ES-I3 (cell line): ENCODE data around the gene FRMD4A.
"Not testable (repeated sequence)": the region's sequence is repeated elsewhere in the genome, so short reads cannot be mapped to it uniquely, and the experiment has no call there.

Source experiments
- H3K36me3 ChIP-seq: 2 replicates; pipeline ENCODE4 v1.6.1; 2013; ENCODE audit warnings: mild to moderate bottlenecking, low read length, control low read depth, moderate library complexity; ENCODE audit not compliant: insufficient read depth
- H3K4me1 ChIP-seq: 2 replicates; pipeline ENCODE4 v1.6.1; 2013; ENCODE audit warnings: mild to moderate bottlenecking, control low read depth, low read length; ENCODE audit not compliant: insufficient read depth
- H3K9ac ChIP-seq: 2 replicates; pipeline ENCODE4 v1.6.1; 2013; ENCODE audit warnings: low read depth, mild to moderate bottlenecking, low read length, moderate library complexity
- H3K9me3 ChIP-seq: 2 replicates; pipeline ENCODE4 v1.6.1; 2013; ENCODE audit warnings: mild to moderate bottlenecking, low read length, moderate library complexity; ENCODE audit not compliant: control insufficient read depth, insufficient read depth

FRMD4A gene

GRCh38 chr10:13837966-13838365 lies 492.8 kb downstream of the FRMD4A start:
- Histone ChIP-seq H3K9me3 (peaks cover 12% of the 10 kb centered on the region; the same call in 1 of the 2 replicates), H3K36me3 (peaks cover 8% of the 10 kb centered on the region; the same call in 1 of the 2 replicates), H3K9ac (no peak overlapping the region), H3K4me1 (peaks cover 29% of the 10 kb centered on the region)

- Histone ChIP-seq H3K36me3 (peaks cover 4% of the 10 kb centered on the region; the same call in 1 of the 2 replicates), H3K4me1 (peaks cover 33% of the 10 kb centered on the region), H3K9ac (no peak overlapping the region), H3K9me3 (no peaks in the 10 kb centered on the region)
Measured at GRCh38 chr10:13834581-13835286, 496.0 kb downstream of the FRMD4A start.

- Histone ChIP-seq H3K36me3 (peaks cover 4% of the 10 kb centered on the region; the same call in 1 of the 2 replicates), H3K9ac (no peak overlapping the region), H3K9me3 (no peaks in the 10 kb centered on the region), H3K4me1 (peaks cover 35% of the 10 kb centered on the region)
Measured at GRCh38 chr10:13831711-13832141, 499.0 kb downstream of the FRMD4A start.

GRCh38 chr10:13830385-13830784 lies 500.3 kb downstream of the FRMD4A start:
- Histone ChIP-seq H3K9me3 (no peaks in the 10 kb centered on the region), H3K36me3 (peaks cover 4% of the 10 kb centered on the region; the same call in 1 of the 2 replicates), H3K4me1 (peaks cover 34% of the 10 kb centered on the region), H3K9ac (no peak overlapping the region)

- H3K4me1 ChIP-seq: peaks cover 28% of the 10 kb centered on the region
- no peaks in the 10 kb centered on the region for H3K9me3 ChIP-seq
- no peak overlapping the region for H3K9ac ChIP-seq
- peaks cover 4% of the 10 kb centered on the region; the same call in 1 of the 2 replicates for H3K36me3 ChIP-seq
Measured at GRCh38 chr10:13829790-13830189, 500.9 kb downstream of the FRMD4A start.

GRCh38 chr10:13828284-13828683 lies 502.4 kb downstream of the FRMD4A start:
- peaks cover 29% of the 10 kb centered on the region for H3K4me1 ChIP-seq
- H3K9ac ChIP-seq, H3K36me3 ChIP-seq: not testable (repeated sequence)

GRCh38 chr10:13827076-13827797 lies 503.5 kb downstream of the FRMD4A start:
- H3K36me3 ChIP-seq: peaks cover 4% of the 10 kb centered on the region; the same call in 1 of the 2 replicates
- H3K9me3 ChIP-seq: no peaks in the 10 kb centered on the region
- H3K9ac ChIP-seq: no peak overlapping the region
- H3K4me1 ChIP-seq: peaks cover 37% of the 10 kb centered on the region

More at GRCh38 chr10:13828284-13828683, 502.4 kb downstream of the FRMD4A start:
- not testable (repeated sequence) for H3K9me3 ChIP-seq

GRCh38 chr10:13823709-13824405 lies 506.9 kb downstream of the FRMD4A start:
- peaks cover 34% of the 10 kb centered on the region for H3K4me1 ChIP-seq

GRCh38 chr10:13823096-13823708 lies 507.5 kb downstream of the FRMD4A start:
- Histone ChIP-seq H3K9me3 (no peaks in the 10 kb centered on the region), H3K4me1 (peaks cover 34% of the 10 kb centered on the region), H3K9ac (no peak overlapping the region), H3K36me3 (no peaks in the 10 kb centered on the region)

More at GRCh38 chr10:13823709-13824405, 506.9 kb downstream of the FRMD4A start:
- no peaks in the 10 kb centered on the region for H3K36me3 ChIP-seq
- H3K9me3 ChIP-seq: no peaks in the 10 kb centered on the region
- no peak overlapping the region for H3K9ac ChIP-seq

- Histone ChIP-seq H3K9me3 (peaks cover 3% of the 10 kb centered on the region; the same call in 1 of the 2 replicates), H3K9ac (no peak overlapping the region), H3K36me3 (no peaks in the 10 kb centered on the region), H3K4me1 (peaks cover 27% of the 10 kb centered on the region)
Measured at GRCh38 chr10:13822490-13822889, 508.2 kb downstream of the FRMD4A start.

- H3K36me3 ChIP-seq: no peaks in the 10 kb centered on the region; the same call in 1 of the 2 replicates
- no peak overlapping the region for H3K9ac ChIP-seq
- H3K4me1 ChIP-seq: peaks cover 22% of the 10 kb centered on the region
- peaks cover 14% of the 10 kb centered on the region for H3K9me3 ChIP-seq
Measured at GRCh38 chr10:13820964-13821337, 509.8 kb downstream of the FRMD4A start.

GRCh38 chr10:13820119-13820963 lies 510.4 kb downstream of the FRMD4A start:
- H3K4me1 ChIP-seq: peaks cover 22% of the 10 kb centered on the region
- no peaks in the 10 kb centered on the region; the same call in 1 of the 2 replicates for H3K36me3 ChIP-seq
- H3K9ac ChIP-seq: no peak overlapping the region
- peaks cover 14% of the 10 kb centered on the region for H3K9me3 ChIP-seq

GRCh38 chr10:13816195-13816925 lies 514.4 kb downstream of the FRMD4A start:
- H3K9me3 ChIP-seq: peaks cover 14% of the 10 kb centered on the region
- H3K9ac ChIP-seq: no peak overlapping the region
- peaks cover 8% of the 10 kb centered on the region for H3K4me1 ChIP-seq
- H3K36me3 ChIP-seq: no peaks in the 10 kb centered on the region; the same call in 1 of the 2 replicates
